Loucy (cell line): ENCODE results near the gene CSTF2T.

Experiments used
- H2AFZ ChIP-seq: fragments of 200-600 bp; sonication (generic); 2 replicates; pipeline ENCODE4 v1.6.0; 2016; ENCODE audit warnings: antibody characterized with exemption, mild to moderate bottlenecking, low read length, moderate library complexity
- H3F3A ChIP-seq: fragments of 200-600 bp; 2 replicates; pipeline ENCODE4 v1.6.0; 2016; ENCODE audit warnings: antibody characterized with exemption, low read depth, mild to moderate bottlenecking
- H3K27me3 ChIP-seq: fragments of 200-600 bp; sonication (generic); 2 replicates; pipeline ENCODE4 v1.6.1; 2014; ENCODE audit warnings: low read length, mild to moderate bottlenecking; ENCODE audit not compliant: insufficient read depth, poor library complexity, severe bottlenecking
- H3K36me3 ChIP-seq: fragments of 200-600 bp; sonication (generic); 2 replicates; pipeline ENCODE4 v1.6.1; 2016; ENCODE audit warnings: low read length; ENCODE audit not compliant: insufficient read depth
- H3K4me1 ChIP-seq: fragments of 200-600 bp; sonication (generic); 2 replicates; pipeline ENCODE4 v1.5.1; 2014; ENCODE audit warnings: low read length, mild to moderate bottlenecking; ENCODE audit not compliant: insufficient read depth, poor library complexity, severe bottlenecking
- H3K4me2 ChIP-seq: fragments of 200-600 bp; sonication (generic); 2 replicates; pipeline ENCODE4 v1.6.0; 2014; ENCODE audit warnings: antibody characterized with exemption, low read length, low read depth, mild to moderate bottlenecking; ENCODE audit not compliant: poor library complexity, severe bottlenecking
- H3K4me3 ChIP-seq: fragments of 200-600 bp; sonication (generic); 2 replicates; pipeline ENCODE4 v1.5.1; 2014; ENCODE audit warnings: low read length, mild to moderate bottlenecking, mixed read lengths; ENCODE audit not compliant: poor library complexity, severe bottlenecking
- H3K79me2 ChIP-seq: fragments of 200-600 bp; sonication (generic); 2 replicates; pipeline ENCODE4 v1.6.1; 2014; ENCODE audit warnings: low read length; ENCODE audit not compliant: insufficient read depth
- H3K9ac ChIP-seq: fragments of 200-600 bp; sonication (generic); 2 replicates; pipeline ENCODE4 v1.6.0; 2014; ENCODE audit warnings: mild to moderate bottlenecking, low read depth, low read length, moderate library complexity; ENCODE audit not compliant: poor library complexity, severe bottlenecking
- H3K9me2 ChIP-seq: fragments of 200-600 bp; sonication (generic); replicated peaks from 2 replicates; pipeline ENCODE4 v1.6.1; 2016; ENCODE audit warnings: low read depth, low read length, mixed read lengths
- H3K9me3 ChIP-seq: fragments of 200-600 bp; sonication (generic); 2 replicates; pipeline ENCODE4 v1.6.1; 2014; ENCODE audit warnings: mild to moderate bottlenecking, antibody characterized with exemption, low read length, low read depth; ENCODE audit not compliant: insufficient read depth
- H4K20me1 ChIP-seq: fragments of 200-600 bp; sonication (generic); 2 replicates; pipeline ENCODE4 v1.6.0; 2014; ENCODE audit warnings: antibody characterized with exemption, low read length, mild to moderate bottlenecking; ENCODE audit not compliant: insufficient read depth, poor library complexity, severe bottlenecking
- EZH2phosphoT487 ChIP-seq: fragments of 200-600 bp; IDR thresholded peaks from 2 replicates; pipeline ENCODE4 v1.6.1; 2018; ENCODE audit warnings: antibody characterized with exemption, mild to moderate bottlenecking, moderate library complexity, borderline replicate concordance
- TF ChIP-seq, protein P1 (sequence below): fragments of 200-600 bp; sonication (generic); conservative IDR thresholded peaks from 2 replicates; pipeline ENCODE4 v1.5.1; 2014; ENCODE audit warnings: mild to moderate bottlenecking, antibody characterized with exemption, low read length

CSTF2T gene

DNA sequence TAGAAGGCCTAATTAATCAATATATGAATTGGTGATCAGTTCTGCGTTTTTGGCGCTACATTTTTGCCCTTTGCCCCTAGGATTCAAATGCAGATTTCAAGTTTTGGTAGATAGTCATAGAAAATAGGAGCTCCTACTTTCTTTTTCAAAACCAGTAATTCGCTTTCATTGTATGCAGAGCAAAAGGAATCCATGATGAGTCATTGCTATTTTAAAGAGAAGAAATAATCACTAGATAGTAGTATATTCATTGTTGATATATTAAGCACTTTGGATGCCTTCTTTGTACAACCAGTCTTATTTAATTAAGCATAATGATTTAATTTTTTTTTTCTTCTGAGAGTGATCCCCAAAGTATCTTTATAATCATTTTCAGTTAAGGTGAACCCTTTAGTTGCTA is 50.3 kb downstream of the CSTF2T start:
- Histone ChIP-seq H4K20me1 (no peaks in the 10 kb centered on the region), H3K9me3 (no peaks in the 10 kb centered on the region), H3K4me2 (no peak overlapping the region), H3K9me2 (no peaks in the 10 kb centered on the region), H3K27me3 (no peaks in the 10 kb centered on the region), H3K9ac (no peak overlapping the region), H2AFZ (no peak overlapping the region), H3K36me3 (no peaks in the 10 kb centered on the region), H3K79me2 (no peaks in the 10 kb centered on the region), H3K4me3 (no peak overlapping the region), H3F3A (no peaks in the 10 kb centered on the region), H3K4me1 (no peaks in the 10 kb centered on the region)
- TF ChIP-seq, protein P1, sequence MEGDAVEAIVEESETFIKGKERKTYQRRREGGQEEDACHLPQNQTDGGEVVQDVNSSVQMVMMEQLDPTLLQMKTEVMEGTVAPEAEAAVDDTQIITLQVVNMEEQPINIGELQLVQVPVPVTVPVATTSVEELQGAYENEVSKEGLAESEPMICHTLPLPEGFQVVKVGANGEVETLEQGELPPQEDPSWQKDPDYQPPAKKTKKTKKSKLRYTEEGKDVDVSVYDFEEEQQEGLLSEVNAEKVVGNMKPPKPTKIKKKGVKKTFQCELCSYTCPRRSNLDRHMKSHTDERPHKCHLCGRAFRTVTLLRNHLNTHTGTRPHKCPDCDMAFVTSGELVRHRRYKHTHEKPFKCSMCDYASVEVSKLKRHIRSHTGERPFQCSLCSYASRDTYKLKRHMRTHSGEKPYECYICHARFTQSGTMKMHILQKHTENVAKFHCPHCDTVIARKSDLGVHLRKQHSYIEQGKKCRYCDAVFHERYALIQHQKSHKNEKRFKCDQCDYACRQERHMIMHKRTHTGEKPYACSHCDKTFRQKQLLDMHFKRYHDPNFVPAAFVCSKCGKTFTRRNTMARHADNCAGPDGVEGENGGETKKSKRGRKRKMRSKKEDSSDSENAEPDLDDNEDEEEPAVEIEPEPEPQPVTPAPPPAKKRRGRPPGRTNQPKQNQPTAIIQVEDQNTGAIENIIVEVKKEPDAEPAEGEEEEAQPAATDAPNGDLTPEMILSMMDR: no peak
- no peak for TF ChIP-seq EZH2phosphoT487
